Endodermal cell (in vitro differentiated cells): Measurements from ENCODE around the gene RPS24. TPM values are rescaled to one million over a fixed set of nuclear protein-coding genes. Genes with fewer than 3 reads are reported as not detected.

Source experiments
- DNase-seq: peaks from one replicate; pipeline ENCODE4 v3.0.0-alpha.2; 2017
- H3K27ac ChIP-seq: 2 replicates; pipeline ENCODE4 v1.5.1; 2013; ENCODE audit warnings: mild to moderate bottlenecking, low read depth, low read length, moderate library complexity
- H3K27me3 ChIP-seq: 2 replicates; pipeline ENCODE4 v1.6.1; 2013; ENCODE audit warnings: mild to moderate bottlenecking, low read length, moderate library complexity; ENCODE audit not compliant: insufficient read depth, control insufficient read depth, poor library complexity, severe bottlenecking
- H3K36me3 ChIP-seq: 2 replicates; pipeline ENCODE4 v1.7.0; 2013; ENCODE audit warnings: mild to moderate bottlenecking, low read length, moderate library complexity; ENCODE audit not compliant: control insufficient read depth, insufficient read depth
- H3K4me1 ChIP-seq: one replicate; pipeline ENCODE4 v1.7.0; 2013; ENCODE audit warnings: low read length; ENCODE audit not compliant: control insufficient read depth, insufficient read depth
- H3K4me3 ChIP-seq: 2 replicates; pipeline ENCODE4 v1.5.1; 2013; ENCODE audit warnings: mild to moderate bottlenecking, low read length, moderate library complexity
- H3K9ac ChIP-seq: 2 replicates; pipeline ENCODE4 v1.6.1; 2013; ENCODE audit warnings: mild to moderate bottlenecking, low read length, moderate library complexity; ENCODE audit not compliant: poor library complexity, severe bottlenecking; ENCODE audit errors: extremely low read depth
- H3K9me3 ChIP-seq: 2 replicates; pipeline ENCODE4 v1.6.1; 2013; ENCODE audit warnings: mild to moderate bottlenecking, low read length, moderate library complexity; ENCODE audit not compliant: control insufficient read depth
- H3K27ac Mint-ChIP-seq: 2 replicates; pipeline ENCODE4 v1.8.0; 2020; ENCODE audit warnings: mixed read lengths
- H3K27me3 Mint-ChIP-seq: 2 replicates; pipeline ENCODE4 v1.8.0; 2021; ENCODE audit warnings: mild to moderate bottlenecking, mixed read lengths; ENCODE audit not compliant: insufficient read depth
- H3K36me3 Mint-ChIP-seq: 2 replicates; pipeline ENCODE4 v1.8.0; 2020; ENCODE audit warnings: low read depth, mixed read lengths
- H3K4me1 Mint-ChIP-seq: 2 replicates; pipeline ENCODE4 v1.8.0; 2020; ENCODE audit warnings: mixed read lengths
- H3K4me3 Mint-ChIP-seq: 2 replicates; pipeline ENCODE4 v1.8.0; 2020; ENCODE audit warnings: mild to moderate bottlenecking, moderate library complexity, mixed read lengths
- H3K9me3 Mint-ChIP-seq: 2 replicates; pipeline ENCODE4 v1.8.0; 2020; ENCODE audit warnings: mild to moderate bottlenecking, mixed read lengths
- WGBS, 2 experiments: methylation state at CpG; one replicate each; pipeline versions ENCODE4 v1.1.5 to v1.1.7; 2013; ENCODE audit warnings: missing lambda C conversion rate in 2 of 2, mixed read lengths in 1 of 2; ENCODE audit not compliant: insufficient coverage in 1 of 2, insufficient read length in 1 of 2; 5-methylcytosine and 5-hydroxymethylcytosine counted together
- total RNA-seq, 2 donors: library from RNA; stranded (reverse); fragmentation: NEBNext Ultra II Directional in 1 of 2; extraction: Animal tissue kit (Norgen Biotek cat#: 25700) in 1 of 2; gene quantifications; 2 replicates in 1 of 2; 3 replicates in 1 of 2; pipeline ENCODE4 v1.2.1, GENCODE V29; 2021
- TF ChIP-seq, protein P1 (sequence below): fragments of 200-600 bp; sonication (generic); conservative IDR thresholded peaks from 2 replicates; pipeline ENCODE4 v1.5.0; 2021; ENCODE audit warnings: antibody characterized with exemption, mild to moderate bottlenecking

RPS24 gene
- total RNA-seq, 2 donors from 2014 or later: 1,695 to 1,720 TPM

DNA sequence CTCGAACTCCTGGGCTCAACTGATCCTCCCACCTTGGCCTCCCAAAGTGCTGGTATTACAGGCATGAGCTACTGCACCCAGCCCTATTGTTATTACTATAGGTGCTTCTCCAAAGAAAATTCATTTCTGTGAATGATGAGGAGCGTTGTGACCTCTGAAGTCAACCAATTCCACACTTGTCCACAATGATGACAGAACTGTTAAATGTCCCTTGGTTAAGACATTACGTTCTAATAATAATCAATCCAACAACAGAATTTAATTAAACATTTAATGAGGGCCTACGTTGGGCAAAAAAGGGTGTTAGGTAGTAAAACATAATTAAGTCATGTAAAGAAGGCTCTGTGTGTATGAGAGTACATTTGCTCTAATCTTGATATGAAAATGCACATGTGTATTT, 22.6 kb upstream of the RPS24 start:
- no peak for DNase-seq
- H3K27me3 Mint-ChIP-seq: no peaks in the 10 kb centered on the region
- no peaks in the 10 kb centered on the region for H3K9me3 Mint-ChIP-seq
- 92 to 100% methylated on average over 2 to 4 of the region's 4 CpGs for whole genome bisulfite sequencing, 2 experiments
- Histone ChIP-seq H3K36me3 (peaks cover 92% of the 10 kb centered on the region), H3K4me1 (no peaks in the 10 kb centered on the region), H3K27me3 (no peaks in the 10 kb centered on the region), H3K4me3 (no peak overlapping the region), H3K9ac (no peak overlapping the region), H3K9me3 (no peaks in the 10 kb centered on the region), H3K27ac (no peak overlapping the region)
- H3K27ac Mint-ChIP-seq: no peak overlapping the region
- H3K4me1 Mint-ChIP-seq: no peaks in the 10 kb centered on the region
- H3K4me3 Mint-ChIP-seq: no peak overlapping the region
- H3K36me3 Mint-ChIP-seq: peaks cover 83% of the 10 kb centered on the region
- TF ChIP-seq, protein P1, sequence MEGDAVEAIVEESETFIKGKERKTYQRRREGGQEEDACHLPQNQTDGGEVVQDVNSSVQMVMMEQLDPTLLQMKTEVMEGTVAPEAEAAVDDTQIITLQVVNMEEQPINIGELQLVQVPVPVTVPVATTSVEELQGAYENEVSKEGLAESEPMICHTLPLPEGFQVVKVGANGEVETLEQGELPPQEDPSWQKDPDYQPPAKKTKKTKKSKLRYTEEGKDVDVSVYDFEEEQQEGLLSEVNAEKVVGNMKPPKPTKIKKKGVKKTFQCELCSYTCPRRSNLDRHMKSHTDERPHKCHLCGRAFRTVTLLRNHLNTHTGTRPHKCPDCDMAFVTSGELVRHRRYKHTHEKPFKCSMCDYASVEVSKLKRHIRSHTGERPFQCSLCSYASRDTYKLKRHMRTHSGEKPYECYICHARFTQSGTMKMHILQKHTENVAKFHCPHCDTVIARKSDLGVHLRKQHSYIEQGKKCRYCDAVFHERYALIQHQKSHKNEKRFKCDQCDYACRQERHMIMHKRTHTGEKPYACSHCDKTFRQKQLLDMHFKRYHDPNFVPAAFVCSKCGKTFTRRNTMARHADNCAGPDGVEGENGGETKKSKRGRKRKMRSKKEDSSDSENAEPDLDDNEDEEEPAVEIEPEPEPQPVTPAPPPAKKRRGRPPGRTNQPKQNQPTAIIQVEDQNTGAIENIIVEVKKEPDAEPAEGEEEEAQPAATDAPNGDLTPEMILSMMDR: no peak

DNA sequence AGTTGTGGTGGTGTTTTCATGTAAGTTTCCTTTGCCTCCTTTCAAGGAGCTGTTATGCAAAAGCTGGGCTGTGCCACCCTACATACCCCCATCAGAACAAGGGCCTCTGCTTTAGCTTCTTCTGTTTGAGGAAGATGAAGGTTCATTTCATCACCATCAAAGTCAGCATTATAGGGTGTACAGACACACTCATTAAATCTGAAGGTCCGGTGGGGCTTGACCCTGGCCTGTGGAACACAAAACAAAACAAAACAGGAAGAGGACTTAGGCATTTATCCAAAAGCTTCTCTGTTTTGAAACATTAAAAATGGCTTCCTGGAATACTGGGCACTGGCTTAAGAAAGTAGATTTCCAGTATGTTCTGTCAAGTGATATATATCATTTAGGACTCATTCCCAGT, 20.1 kb upstream of the RPS24 start:
- Histone ChIP-seq H3K27me3 (no peaks in the 10 kb centered on the region), H3K4me3 (no peak overlapping the region), H3K36me3 (peaks cover 92% of the 10 kb centered on the region), H3K27ac (no peak overlapping the region), H3K4me1 (no peaks in the 10 kb centered on the region), H3K9ac (no peak overlapping the region), H3K9me3 (no peaks in the 10 kb centered on the region)
- Mint-ChIP-seq H3K9me3 (no peaks in the 10 kb centered on the region), H3K36me3 (peaks cover 84% of the 10 kb centered on the region), H3K4me3 (no peak overlapping the region), H3K4me1 (no peaks in the 10 kb centered on the region), H3K27ac (no peak overlapping the region), H3K27me3 (no peaks in the 10 kb centered on the region)
- TF ChIP-seq, protein P1: no peak
- no peak for DNase-seq
- 92 to 100% methylated on average over 1 of the region's 1 CpG for WGBS, 2 experiments

DNA sequence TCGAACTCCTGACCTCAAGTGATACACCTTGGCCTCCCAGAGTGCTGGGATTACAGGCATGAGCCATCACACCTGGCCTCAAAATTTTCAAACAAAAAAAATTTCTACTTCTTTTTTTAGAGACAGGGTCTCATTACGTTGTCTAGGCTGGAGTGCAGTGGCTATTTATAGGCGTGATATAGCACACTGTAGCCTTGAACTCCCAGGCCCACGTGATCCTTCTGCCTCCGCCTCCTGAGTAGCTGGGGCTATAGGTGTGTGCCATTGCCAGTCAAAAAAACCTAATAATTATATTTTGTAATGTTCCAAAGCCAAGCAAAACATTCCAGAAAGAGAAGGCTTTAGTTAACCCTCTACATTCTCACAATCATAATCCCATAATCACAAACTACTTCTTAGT, 18.1 kb upstream of the RPS24 start:
- peaks cover 82% of the 10 kb centered on the region for H3K36me3 Mint-ChIP-seq
- H3K36me3 ChIP-seq: peaks cover 86% of the 10 kb centered on the region
- TF ChIP-seq, protein P1: no peak

More for the DNA sequence above, 18.1 kb upstream of the RPS24 start:
- 82 to 98% methylated on average over 3 to 5 of the region's 5 CpGs for WGBS, 2 experiments
- no peaks in the 10 kb centered on the region for H3K9me3 Mint-ChIP-seq
- Histone ChIP-seq H3K27me3 (no peaks in the 10 kb centered on the region), H3K9ac (no peak overlapping the region), H3K4me3 (no peak overlapping the region), H3K27ac (no peak overlapping the region), H3K9me3 (no peaks in the 10 kb centered on the region), H3K4me1 (no peaks in the 10 kb centered on the region)
- no peaks in the 10 kb centered on the region for H3K27me3 Mint-ChIP-seq
- no peaks in the 10 kb centered on the region for H3K4me1 Mint-ChIP-seq
- no peak for DNase-seq
- H3K4me3 Mint-ChIP-seq: no peak overlapping the region
- no peak overlapping the region for H3K27ac Mint-ChIP-seq
